HG03280 (cell line): ENCODE results near the gene MSMP.
A peak's percentile ranks its signal among the peaks of the same experiment; 100 is the strongest.

Source experiments
- ATAC-seq: cut with Tn5 transposase; IDR thresholded peaks from one replicate; pipeline ENCODE4 v1.9.1; 2021; ENCODE audit warnings: mild to moderate bottlenecking, moderate library complexity; ENCODE audit not compliant: unreplicated experiment

The MSMP gene

DNA sequence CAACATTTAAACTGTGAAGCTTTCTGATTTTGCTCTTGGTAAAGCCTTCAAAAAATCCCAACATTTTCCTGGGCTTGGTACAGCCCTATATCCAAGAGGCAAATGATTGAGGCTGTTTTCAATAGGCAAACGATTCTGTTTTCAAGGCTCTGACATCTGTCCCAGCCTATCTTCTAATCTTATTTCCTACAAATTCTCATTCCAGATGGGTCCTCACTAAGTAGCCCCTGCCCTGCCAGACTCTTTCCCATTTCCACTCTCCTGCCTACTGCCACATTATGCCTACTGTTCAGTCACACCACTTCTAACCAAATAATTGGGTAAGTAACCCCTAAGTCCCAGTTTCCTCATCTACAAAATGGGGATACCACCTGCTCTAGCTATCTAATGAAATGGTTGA, 8.5 kb downstream of the MSMP start:
- ATAC-seq: no peak

- ATAC-seq: no peak
Observed at GRCh38 chr9:35743880-35744518, 10.1 kb downstream of the MSMP start.

DNA sequence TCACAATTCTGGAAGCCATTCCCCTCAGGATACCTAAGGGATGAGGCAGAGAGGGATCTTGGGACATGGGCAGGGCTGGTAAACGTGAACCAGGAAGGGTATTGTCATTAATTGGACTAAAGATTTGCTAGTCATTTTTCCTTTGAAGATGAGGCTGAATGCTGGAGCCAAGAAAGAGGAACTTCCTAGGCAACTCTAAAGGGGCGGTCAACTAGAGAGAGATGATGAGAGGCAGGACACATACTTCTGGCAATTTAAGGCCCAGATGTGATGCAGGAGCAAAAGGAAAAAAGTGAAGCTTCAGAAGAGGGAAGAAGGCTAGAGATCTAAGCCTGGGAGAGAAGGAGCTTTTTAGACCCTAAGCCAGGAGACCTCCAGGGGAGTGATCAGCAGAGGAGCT, 10.6 kb downstream of the MSMP start:
- ATAC-seq: no peak

GRCh38 chr9:35741740-35742139, 12.3 kb downstream of the MSMP start:
- no peak for ATAC-seq

GRCh38 chr9:35740243-35740642, 13.8 kb downstream of the MSMP start:
- no peak for ATAC-seq

- no peak for ATAC-seq
Observed at GRCh38 chr9:35738924-35739323, 15.2 kb downstream of the MSMP start.

GRCh38 chr9:35738186-35738585, 15.9 kb downstream of the MSMP start:
- ATAC-seq: no peak

GRCh38 chr9:35737143-35737542, 16.9 kb downstream of the MSMP start:
- no peak for ATAC-seq

- no peak for ATAC-seq
Observed at GRCh38 chr9:35736201-35736633, 17.9 kb downstream of the MSMP start.

- no peak for ATAC-seq
Observed at GRCh38 chr9:35734096-35734495, 20.0 kb downstream of the MSMP start.

DNA sequence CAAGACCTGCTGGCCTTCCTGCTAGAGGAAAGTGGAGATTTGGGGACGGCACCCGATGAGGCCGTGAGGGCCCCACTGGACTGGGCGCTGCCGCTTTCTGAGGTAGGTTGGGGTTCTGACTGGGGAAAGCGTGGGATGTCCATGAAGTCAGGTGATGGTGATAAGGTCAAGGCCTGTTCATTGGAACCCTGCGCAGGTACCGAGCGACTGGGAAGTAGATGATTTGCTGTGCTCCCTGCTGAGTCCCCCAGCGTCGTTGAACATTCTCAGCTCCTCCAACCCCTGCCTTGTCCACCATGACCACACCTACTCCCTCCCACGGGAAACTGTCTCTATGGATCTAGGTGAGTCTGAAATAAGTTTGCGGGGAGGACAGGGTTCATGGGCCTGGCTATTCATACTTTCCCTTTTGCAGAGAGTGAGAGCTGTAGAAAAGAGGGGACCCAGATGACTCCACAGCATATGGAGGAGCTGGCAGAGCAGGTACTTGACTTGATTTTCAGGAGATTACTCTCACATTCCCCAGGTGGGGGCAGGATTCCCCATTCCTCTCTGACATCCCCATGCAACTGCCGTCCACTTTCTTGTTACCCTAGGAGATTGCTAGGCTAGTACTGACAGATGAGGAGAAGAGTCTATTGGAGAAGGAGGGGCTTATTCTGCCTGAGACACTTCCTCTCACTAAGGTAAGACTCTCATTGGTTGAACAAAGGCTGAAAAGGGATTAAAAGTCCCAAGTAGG, 21.1 kb downstream of the MSMP start:
- ATAC-seq: no peak

DNA sequence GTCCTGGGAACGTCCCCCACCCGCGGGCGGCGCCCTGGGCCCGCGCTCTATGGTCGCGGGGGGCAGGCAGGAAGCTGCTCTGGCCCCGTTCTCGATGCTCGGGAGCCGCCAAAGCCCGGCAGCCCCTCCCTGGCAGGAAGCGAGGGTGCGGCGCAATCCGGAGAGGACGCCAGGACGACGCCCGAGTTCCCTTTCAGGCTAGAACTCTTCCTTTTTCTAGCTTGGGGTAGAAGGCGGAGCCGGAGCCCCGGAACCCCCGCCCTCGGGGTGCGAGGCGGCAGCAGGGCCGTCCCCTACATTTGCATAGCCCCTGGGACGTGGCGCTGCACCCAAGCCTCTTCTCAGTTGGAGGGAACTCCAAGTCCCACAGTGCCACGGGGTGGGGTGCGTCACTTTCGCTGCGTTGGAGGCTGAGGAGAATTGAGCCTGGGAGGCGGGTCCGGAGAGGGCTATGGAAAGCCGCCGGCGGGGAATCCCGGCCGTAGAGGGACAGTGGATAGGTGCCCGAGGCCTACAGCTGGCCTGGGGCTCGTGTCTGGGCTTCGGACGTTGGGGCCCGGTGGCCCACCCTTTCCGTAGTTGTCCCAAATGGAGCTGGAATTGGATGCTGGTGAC, 21.8 kb downstream of the MSMP start, which contains the start of the genes CREB3 and TLN1:
TSS of gene CREB3 (plus strand) at position 482 of the 615 bp plus-strand sequence. CDS start at position 589, 107 bp downstream.
TSS of gene TLN1 (minus strand) at position 11 of the 615 bp plus-strand sequence. CDS start 6,501 bp downstream, outside the sequence.
- ATAC-seq: peak; percentile 80

DNA sequence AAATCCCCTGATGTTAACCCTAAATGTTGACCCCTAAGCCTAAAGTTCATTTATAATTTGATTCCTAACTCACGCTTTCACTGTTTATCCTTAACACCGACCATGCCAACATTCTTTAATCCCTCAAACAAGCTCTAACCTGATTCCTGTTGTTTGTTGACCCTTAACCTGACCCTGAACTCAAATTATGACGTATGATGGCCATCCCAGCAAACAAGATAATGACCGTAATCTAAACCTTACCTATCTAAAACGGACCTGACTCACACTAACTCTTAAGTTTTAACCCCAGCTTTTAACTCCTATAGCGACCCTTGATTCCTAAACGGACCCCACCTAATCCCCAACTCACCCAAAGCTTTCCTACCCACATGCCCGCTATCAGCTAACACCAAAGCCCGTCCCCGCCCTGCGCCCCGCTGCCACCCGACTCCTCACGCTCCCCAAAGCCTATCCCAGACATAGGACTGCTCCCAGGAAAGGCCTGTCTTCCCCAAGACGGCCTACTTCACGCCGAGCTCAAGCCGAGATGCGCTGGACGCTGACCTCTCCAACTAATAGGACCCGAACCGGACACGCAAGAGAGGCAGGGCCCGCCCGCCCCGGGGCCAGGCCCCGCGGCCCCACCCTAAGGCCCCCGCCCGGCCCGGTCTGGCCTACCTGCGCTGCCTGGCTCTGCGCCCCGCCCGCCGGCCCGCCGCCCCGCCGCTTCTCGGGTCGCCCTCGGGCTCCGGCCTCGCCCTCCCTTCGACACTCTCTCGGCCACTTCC, 22.5 kb downstream of the MSMP start:
- ATAC-seq: no peak

DNA sequence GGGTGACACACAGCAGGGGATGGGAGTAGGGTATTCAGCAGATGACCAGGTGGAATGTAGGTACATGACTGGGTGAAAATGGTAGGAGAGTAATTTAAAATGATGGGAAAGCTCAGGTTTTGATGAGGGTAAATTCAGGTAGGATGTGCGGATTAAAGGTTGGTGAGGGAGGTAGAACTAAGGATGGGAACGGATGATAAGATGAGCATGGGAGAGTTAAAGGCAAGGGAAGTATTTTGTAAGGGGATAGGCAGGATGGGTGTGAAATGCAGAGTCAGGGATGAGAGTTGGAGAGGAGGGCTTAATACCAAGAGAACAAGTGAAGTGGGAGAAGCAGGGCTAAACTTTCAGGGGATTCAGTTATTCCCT, 23.6 kb downstream of the MSMP start:
- no peak for ATAC-seq

GRCh38 chr9:35729700-35730485, 24.2 kb downstream of the MSMP start:
- no peak for ATAC-seq

GRCh38 chr9:35729101-35729500, 25.0 kb downstream of the MSMP start:
- ATAC-seq: no peak

DNA sequence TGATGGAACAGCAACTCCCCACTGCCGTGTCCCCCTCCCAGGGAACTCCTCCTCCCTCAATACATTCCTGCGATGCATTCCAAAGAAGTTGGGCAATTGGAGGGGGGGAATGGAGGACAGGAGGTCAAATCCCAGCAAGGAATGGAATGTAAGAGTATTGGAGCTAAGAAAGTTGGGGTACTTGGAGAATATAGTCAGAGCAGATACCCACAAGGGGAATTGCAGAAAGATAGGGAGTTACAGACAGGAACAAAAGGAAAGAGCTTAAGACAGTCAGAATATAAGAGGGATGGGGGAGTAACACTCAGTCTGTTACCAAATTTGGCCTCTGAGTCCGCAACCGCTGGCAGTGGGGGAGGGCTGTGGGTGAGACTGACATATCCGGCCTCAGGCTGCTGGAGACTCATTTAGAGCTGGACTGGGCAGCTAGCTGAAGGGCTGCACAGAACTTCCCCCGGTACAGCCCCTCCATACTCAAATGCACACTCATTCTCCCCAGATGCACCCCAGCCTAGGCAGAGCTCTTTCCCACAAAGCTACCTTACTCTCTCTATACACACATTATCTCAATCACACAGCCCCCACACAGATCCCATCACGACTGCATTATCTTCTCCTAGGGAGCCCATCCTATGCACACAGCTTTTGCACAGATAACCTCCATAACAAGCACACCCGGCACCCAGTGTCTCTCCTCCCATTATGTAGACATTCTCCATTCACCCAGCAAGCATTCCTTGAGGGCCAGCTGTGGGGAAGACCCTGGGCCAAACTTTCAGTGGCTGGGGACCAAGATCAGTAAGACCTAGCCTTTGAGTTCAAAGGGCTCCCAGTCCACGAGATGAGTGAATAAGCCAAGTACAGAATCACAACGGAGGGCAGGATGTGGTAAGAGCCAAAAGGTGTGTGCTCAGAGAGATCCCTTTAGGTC, 25.8 kb downstream of the MSMP start:
- ATAC-seq: no peak

- no peak for ATAC-seq
Observed at GRCh38 chr9:35727676-35728040, 26.4 kb downstream of the MSMP start.

- no peak for ATAC-seq
Observed at GRCh38 chr9:35726931-35727330, 27.1 kb downstream of the MSMP start.
